ENCODE measurements around the gene BRME1.

Gene BRME1

DNA sequence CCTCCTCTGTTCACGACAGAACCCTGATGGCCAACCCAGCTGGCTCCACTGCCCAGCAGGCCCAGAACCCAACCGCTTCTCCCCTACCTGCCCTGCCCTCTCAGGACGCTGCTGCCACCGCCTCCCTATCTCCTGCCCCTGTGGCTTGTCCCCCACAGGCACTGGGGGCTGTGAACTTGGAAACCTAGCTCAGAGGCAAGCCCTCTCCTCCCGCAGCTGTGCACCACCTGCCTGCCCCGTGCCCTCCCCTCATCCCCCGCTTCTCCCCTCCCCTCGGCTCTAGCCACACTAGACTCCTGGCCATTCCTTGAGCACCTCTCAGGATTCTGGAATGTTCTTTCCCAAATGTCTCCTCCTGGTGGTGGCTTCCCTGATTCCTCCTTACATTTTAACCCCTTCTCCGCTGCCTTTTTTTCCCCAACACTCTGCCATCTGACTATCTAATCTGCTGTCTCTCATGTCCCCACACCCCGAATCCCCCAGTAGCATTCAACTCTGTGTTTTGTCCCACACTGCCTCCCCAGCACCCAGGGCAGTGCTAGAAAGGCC is 22.3 kb downstream of the BRME1 start:
- Histone ChIP-seq H3K36me3 (ENCODE audit: control insufficient read depth in 4 of 4, insufficient read depth in 4 of 4, low read length in 3 of 4) (no peaks in the 10 kb centered on the region), H3K27me3 (replicated peaks in 2 of 5; ENCODE audit: control insufficient read depth in 4 of 5, insufficient read depth in 5 of 5, low read length in 4 of 5) (no peaks in the 10 kb centered on the region), H3K9me3 (ENCODE audit: control extremely low read depth in 1 of 5, control insufficient read depth in 4 of 5, insufficient read depth in 2 of 5, low read depth in 1 of 5, low read length in 4 of 5) (no peaks in the 10 kb centered on the region), H3K4me3 (ENCODE audit: control insufficient read depth in 1 of 7, extremely low read depth in 1 of 7, insufficient read depth in 4 of 7, low read depth in 2 of 7, low read length in 6 of 7) (peak overlapping the region in 1 of 7 experiments; percentile 1), H3K4me1 (ENCODE audit: control extremely low read depth in 1 of 4, control insufficient read depth in 4 of 4, insufficient read depth in 4 of 4, low read length in 3 of 4) (peaks cover 3 to 74% (median 53%) of the 10 kb centered on the region in 4 experiments), H3K27ac (ENCODE audit: insufficient read depth in 1 of 2, low read depth in 1 of 2, low read length in 2 of 2, poor library complexity in 1 of 2, severe bottlenecking in 2 of 2) (no peak overlapping the region)
- 83% methylated on average over 10 of the region's 10 CpGs for WGBS (ENCODE audit: insufficient coverage)
- ChIA-PET CTCF (interaction anchor here (0.9 to 2.2 kb wide), 5 partner anchors 10 to 177 kb away, joined by 3 to 6 read pairs (median 4); no protein-coding TSS in a partner anchor), POLR2A (no interaction called here)
- DNase-seq: no peak

DNA sequence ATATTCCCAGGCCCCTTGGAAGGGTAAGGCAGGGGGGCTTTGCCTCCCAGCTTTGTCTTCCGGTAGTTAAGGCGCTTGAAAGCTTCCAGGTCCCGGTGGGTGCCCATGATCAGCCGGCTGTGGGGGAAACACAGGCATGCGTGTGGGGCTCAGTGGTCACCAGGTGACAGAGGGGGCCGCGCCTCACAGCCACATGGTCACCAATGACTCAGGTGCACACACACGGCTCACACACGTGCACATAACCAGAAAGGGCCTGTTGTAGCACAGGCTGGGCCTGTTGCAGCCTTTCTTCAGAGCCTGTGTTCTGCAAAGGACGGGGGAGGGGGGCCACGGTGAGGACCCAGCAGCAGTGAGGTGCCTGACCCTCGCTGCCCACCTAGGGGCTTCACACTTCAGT is 23.1 kb downstream of the BRME1 start:
- Histone ChIP-seq H3K4me3 (ENCODE audit: control insufficient read depth in 1 of 7, extremely low read depth in 1 of 7, insufficient read depth in 4 of 7, low read depth in 2 of 7, low read length in 6 of 7) (peak overlapping the region in 1 of 7 experiments; percentile 57), H3K27ac (ENCODE audit: insufficient read depth in 1 of 2, low read depth in 1 of 2, low read length in 2 of 2, poor library complexity in 1 of 2, severe bottlenecking in 2 of 2) (no peak overlapping the region), H3K9me3 (ENCODE audit: control extremely low read depth in 1 of 5, control insufficient read depth in 4 of 5, insufficient read depth in 2 of 5, low read depth in 1 of 5, low read length in 4 of 5) (no peaks in the 10 kb centered on the region), H3K27me3 (replicated peaks in 2 of 5; ENCODE audit: control insufficient read depth in 4 of 5, insufficient read depth in 5 of 5, low read length in 4 of 5) (no peaks in the 10 kb centered on the region), H3K36me3 (ENCODE audit: control insufficient read depth in 4 of 4, insufficient read depth in 4 of 4, low read length in 3 of 4) (no peaks in the 10 kb centered on the region), H3K4me1 (ENCODE audit: control extremely low read depth in 1 of 4, control insufficient read depth in 4 of 4, insufficient read depth in 4 of 4, low read length in 3 of 4) (peaks cover 3 to 74% (median 53%) of the 10 kb centered on the region in 4 experiments)
- DNase-seq: no peak
- CTCF ChIA-PET: interaction anchor here (0.9 to 4.2 kb wide), 7 partner anchors 10 to 177 kb away, joined by 3 to 22 read pairs (median 4); partner anchors contain the start of genes DCAF15 and PODNL1
- POLR2A ChIA-PET: no interaction called here
- WGBS (ENCODE audit: insufficient coverage): 88% methylated on average over 10 of the region's 12 CpGs

- Histone ChIP-seq H3K9me3 (ENCODE audit: control extremely low read depth in 1 of 5, control insufficient read depth in 4 of 5, insufficient read depth in 2 of 5, low read depth in 1 of 5, low read length in 4 of 5) (no peaks in the 10 kb centered on the region), H3K36me3 (ENCODE audit: control insufficient read depth in 4 of 4, insufficient read depth in 4 of 4, low read length in 3 of 4) (peaks cover 0 to 3% (median 0%) of the 10 kb centered on the region in 4 experiments), H3K27ac (ENCODE audit: insufficient read depth in 1 of 2, low read depth in 1 of 2, low read length in 2 of 2, poor library complexity in 1 of 2, severe bottlenecking in 2 of 2) (no peak overlapping the region), H3K27me3 (replicated peaks in 2 of 5; ENCODE audit: control insufficient read depth in 4 of 5, insufficient read depth in 5 of 5, low read length in 4 of 5) (no peaks in the 10 kb centered on the region), H3K4me3 (ENCODE audit: control insufficient read depth in 1 of 7, extremely low read depth in 1 of 7, insufficient read depth in 4 of 7, low read depth in 2 of 7, low read length in 6 of 7) (peak overlapping the region in 2 of 7 experiments; percentile 32 to 57), H3K4me1 (ENCODE audit: control extremely low read depth in 1 of 4, control insufficient read depth in 4 of 4, insufficient read depth in 4 of 4, low read length in 3 of 4) (peaks cover 3 to 72% (median 53%) of the 10 kb centered on the region in 4 experiments)
- ChIA-PET CTCF (interaction anchor here (1.1 to 4.2 kb wide), 9 partner anchors 10 to 199 kb away, joined by 4 to 22 read pairs (median 6); partner anchors contain the start of genes DCAF15, IL27RA and PODNL1), POLR2A (no interaction called here)
- DNase-seq: no peak
- WGBS (ENCODE audit: insufficient coverage): 76% methylated on average over 4 of the region's 5 CpGs
Measured at GRCh38 chr19:13882419-13882795, 23.5 kb downstream of the BRME1 start.

DNA sequence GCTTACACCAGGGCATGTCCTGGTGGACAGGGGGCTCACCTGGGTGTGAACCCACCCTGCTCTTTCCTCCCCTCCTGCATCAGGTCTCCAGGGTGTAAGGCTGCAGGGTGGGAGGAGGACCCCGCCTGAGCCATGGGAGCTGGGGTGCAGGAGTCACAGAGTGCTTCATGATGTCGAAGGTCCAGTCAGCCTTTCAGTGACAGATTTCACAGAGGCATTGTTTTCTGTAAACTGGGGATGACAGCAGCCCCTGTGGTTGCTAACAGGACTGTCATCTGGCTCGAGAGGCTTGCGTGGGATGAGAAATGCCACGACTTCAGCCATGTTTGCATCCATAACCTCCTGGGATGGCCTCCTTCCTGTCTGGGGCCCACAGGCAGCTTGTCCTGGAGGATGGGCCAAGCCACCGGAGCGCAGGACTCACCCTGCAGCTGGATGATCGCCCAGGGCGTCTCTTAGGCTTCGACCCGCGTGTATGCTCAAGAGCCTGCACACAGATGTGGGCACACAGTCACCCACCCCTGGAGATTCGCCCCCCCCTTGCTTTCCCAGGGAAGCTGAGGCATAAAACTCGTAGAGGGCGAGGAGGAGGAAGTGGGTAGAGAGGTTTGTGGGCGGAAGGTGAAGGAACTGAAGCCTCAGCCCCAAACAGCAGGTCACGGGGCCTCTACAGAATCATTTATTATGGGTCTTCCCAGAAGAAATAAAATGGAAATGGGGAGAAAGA is 24.1 kb downstream of the BRME1 start:
- Histone ChIP-seq H3K27ac (ENCODE audit: insufficient read depth in 1 of 2, low read depth in 1 of 2, low read length in 2 of 2, poor library complexity in 1 of 2, severe bottlenecking in 2 of 2) (no peak overlapping the region), H3K27me3 (replicated peaks in 2 of 5; ENCODE audit: control insufficient read depth in 4 of 5, insufficient read depth in 5 of 5, low read length in 4 of 5) (no peaks in the 10 kb centered on the region), H3K36me3 (ENCODE audit: control insufficient read depth in 4 of 4, insufficient read depth in 4 of 4, low read length in 3 of 4) (peaks cover 0 to 4% (median 0%) of the 10 kb centered on the region in 4 experiments), H3K4me1 (ENCODE audit: control extremely low read depth in 1 of 4, control insufficient read depth in 4 of 4, insufficient read depth in 4 of 4, low read length in 3 of 4) (peaks cover 3 to 70% (median 53%) of the 10 kb centered on the region in 4 experiments), H3K9me3 (ENCODE audit: control extremely low read depth in 1 of 5, control insufficient read depth in 4 of 5, insufficient read depth in 2 of 5, low read depth in 1 of 5, low read length in 4 of 5) (no peaks in the 10 kb centered on the region), H3K4me3 (ENCODE audit: control insufficient read depth in 1 of 7, extremely low read depth in 1 of 7, insufficient read depth in 4 of 7, low read depth in 2 of 7, low read length in 6 of 7) (peak overlapping the region in 5 of 7 experiments; percentile 10 to 65 (median 39))
- 9% methylated on average over 7 of the region's 17 CpGs for WGBS (ENCODE audit: insufficient coverage)
- peak in 2 of 3 donors; percentile 56 to 65 for DNase-seq
- ChIA-PET CTCF (interaction anchor here (0.6 to 4.2 kb wide), 18 partner anchors 9 to 263 kb away, joined by 3 to 22 read pairs (median 5); partner anchors contain the start of genes DCAF15, IL27RA, MISP3 and PODNL1), POLR2A (interaction anchor here (0.6 to 1.0 kb wide), 2 partner anchors 66 to 124 kb away, joined by 5 to 6 read pairs; partner anchors contain the start of gene RFX1)

- peak in 2 of 3 donors; percentile 72 to 73 for DNase-seq
- CTCF ChIA-PET: interaction anchor here (0.6 to 4.2 kb wide), 23 partner anchors 9 to 264 kb away, joined by 3 to 22 read pairs (median 4); partner anchors contain the start of genes IL27RA, MISP3 and PODNL1
Measured at GRCh38 chr19:13881251-13881691, 24.6 kb downstream of the BRME1 start.

DNA sequence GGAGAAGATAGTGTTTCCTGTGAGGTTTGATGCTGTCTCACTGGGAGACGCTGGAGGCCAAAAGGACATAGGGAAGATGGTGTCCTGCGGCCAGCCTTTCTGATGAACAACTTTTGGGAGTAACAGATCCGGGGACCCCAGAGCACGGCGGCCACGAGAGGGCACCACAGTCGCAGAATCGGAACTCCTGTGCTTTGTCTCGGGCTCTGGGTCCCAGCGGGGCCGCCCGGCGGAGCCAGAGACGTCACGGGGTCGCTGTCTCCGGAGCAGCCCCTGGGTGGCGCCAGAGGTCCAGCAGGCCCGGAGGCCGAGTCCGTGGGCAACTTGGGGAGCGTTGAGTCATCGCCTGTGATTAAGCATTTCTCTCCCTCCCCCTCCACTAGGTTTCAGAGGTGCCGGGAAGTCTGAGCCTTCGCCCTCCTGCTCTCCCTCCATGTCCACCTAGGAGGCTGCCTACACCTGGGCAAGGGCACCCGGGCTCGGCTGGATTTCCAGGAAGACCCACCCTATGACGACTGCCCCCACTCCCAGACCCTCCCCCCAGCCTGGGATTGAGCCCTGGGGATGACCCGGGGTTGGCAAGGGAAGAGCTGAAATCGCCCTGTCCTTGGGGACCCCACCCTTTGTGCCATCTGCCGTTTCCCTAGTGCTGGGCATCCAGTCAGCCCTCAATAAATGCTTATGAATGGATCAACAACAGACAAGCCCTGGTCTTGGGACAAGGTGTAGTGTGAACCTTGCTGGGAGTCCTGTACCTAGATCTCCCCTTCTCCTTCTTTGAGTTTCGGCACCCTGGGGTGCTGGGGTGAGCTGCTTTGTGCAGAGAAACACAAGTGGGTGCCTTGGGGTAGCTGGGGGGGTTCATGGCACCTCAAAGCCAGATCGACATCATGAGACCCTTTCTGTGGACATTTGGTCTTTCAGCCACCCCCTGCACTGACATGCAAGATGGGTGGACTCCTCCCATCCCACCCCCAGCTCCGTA is 25.6 kb downstream of the BRME1 start:
- POLR2A ChIA-PET: interaction anchor here (0.6 to 1.1 kb wide), 4 partner anchors 26 to 155 kb away, joined by 3 read pairs; partner anchors contain the start of genes BRME1 and CC2D1A
- Histone ChIP-seq H3K9me3 (ENCODE audit: control extremely low read depth in 1 of 5, control insufficient read depth in 4 of 5, insufficient read depth in 2 of 5, low read depth in 1 of 5, low read length in 4 of 5) (no peaks in the 10 kb centered on the region), H3K4me1 (ENCODE audit: control extremely low read depth in 1 of 4, control insufficient read depth in 4 of 4, insufficient read depth in 4 of 4, low read length in 3 of 4) (peaks cover 3 to 65% (median 43%) of the 10 kb centered on the region in 4 experiments), H3K27me3 (replicated peaks in 2 of 5; ENCODE audit: control insufficient read depth in 4 of 5, insufficient read depth in 5 of 5, low read length in 4 of 5) (no peaks in the 10 kb centered on the region), H3K4me3 (ENCODE audit: control insufficient read depth in 1 of 7, extremely low read depth in 1 of 7, insufficient read depth in 4 of 7, low read depth in 2 of 7, low read length in 6 of 7) (peak overlapping the region in 6 of 7 experiments; percentile 3 to 65 (median 47)), H3K27ac (ENCODE audit: insufficient read depth in 1 of 2, low read depth in 1 of 2, low read length in 2 of 2, poor library complexity in 1 of 2, severe bottlenecking in 2 of 2) (peak overlapping the region in 1 of 2 experiments; percentile 82), H3K36me3 (ENCODE audit: control insufficient read depth in 4 of 4, insufficient read depth in 4 of 4, low read length in 3 of 4) (peaks cover 0 to 4% (median 0%) of the 10 kb centered on the region in 4 experiments)
- peak; percentile 95 to 98 (median 97) for DNase-seq
- CTCF ChIA-PET: interaction anchor here (0.7 to 4.2 kb wide), 33 partner anchors 12 to 603 kb away, joined by 3 to 22 read pairs (median 4); partner anchors contain the start of genes IL27RA and PODNL1
- 2% methylated on average over 30 of the region's 34 CpGs for WGBS (ENCODE audit: insufficient coverage)

More at GRCh38 chr19:13881251-13881691, 24.6 kb downstream of the BRME1 start:
- Histone ChIP-seq H3K27ac (ENCODE audit: insufficient read depth in 1 of 2, low read depth in 1 of 2, low read length in 2 of 2, poor library complexity in 1 of 2, severe bottlenecking in 2 of 2) (no peak overlapping the region), H3K27me3 (replicated peaks in 2 of 5; ENCODE audit: control insufficient read depth in 4 of 5, insufficient read depth in 5 of 5, low read length in 4 of 5) (no peaks in the 10 kb centered on the region), H3K4me1 (ENCODE audit: control extremely low read depth in 1 of 4, control insufficient read depth in 4 of 4, insufficient read depth in 4 of 4, low read length in 3 of 4) (peaks cover 3 to 73% (median 51%) of the 10 kb centered on the region in 4 experiments), H3K4me3 (ENCODE audit: control insufficient read depth in 1 of 7, extremely low read depth in 1 of 7, insufficient read depth in 4 of 7, low read depth in 2 of 7, low read length in 6 of 7) (peak overlapping the region in 4 of 7 experiments; percentile 32 to 65 (median 46)), H3K36me3 (ENCODE audit: control insufficient read depth in 4 of 4, insufficient read depth in 4 of 4, low read length in 3 of 4) (peaks cover 0 to 4% (median 0%) of the 10 kb centered on the region in 4 experiments), H3K9me3 (ENCODE audit: control extremely low read depth in 1 of 5, control insufficient read depth in 4 of 5, insufficient read depth in 2 of 5, low read depth in 1 of 5, low read length in 4 of 5) (no peaks in the 10 kb centered on the region)
- 0% methylated on average over 6 of the region's 12 CpGs for WGBS (ENCODE audit: insufficient coverage)
- POLR2A ChIA-PET: interaction anchor here (0.6 to 1.0 kb wide), 3 partner anchors 66 to 125 kb away, joined by 3 to 6 read pairs (median 5); partner anchors contain the start of gene RFX1
